T-helper 2 cell treated with Interferon-gamma antibody and Interleukin-4, amounts not matched to agents 100 ng/mL and 5 ng/mL, for 36 hours (primary cell): ENCODE data around the gene TRABD2B. TPM values are rescaled to one million over a fixed set of nuclear protein-coding genes. Genes with fewer than 3 reads are reported as not detected.

Experiments used
- intact Hi-C: fragments of 100-400 bp; cut with micrococcal nuclease; formaldehyde crosslinking; loops from one replicate; pipeline ENCODE4 v1.15.1; 2023
- total RNA-seq: library from RNA; stranded (reverse); gene quantifications from 2 replicates; pipeline ENCODE4 v1.2.3, GENCODE V29; 2022

Gene TRABD2B
- total RNA-seq, 1 donor from 2014 or later = not detected

DNA sequence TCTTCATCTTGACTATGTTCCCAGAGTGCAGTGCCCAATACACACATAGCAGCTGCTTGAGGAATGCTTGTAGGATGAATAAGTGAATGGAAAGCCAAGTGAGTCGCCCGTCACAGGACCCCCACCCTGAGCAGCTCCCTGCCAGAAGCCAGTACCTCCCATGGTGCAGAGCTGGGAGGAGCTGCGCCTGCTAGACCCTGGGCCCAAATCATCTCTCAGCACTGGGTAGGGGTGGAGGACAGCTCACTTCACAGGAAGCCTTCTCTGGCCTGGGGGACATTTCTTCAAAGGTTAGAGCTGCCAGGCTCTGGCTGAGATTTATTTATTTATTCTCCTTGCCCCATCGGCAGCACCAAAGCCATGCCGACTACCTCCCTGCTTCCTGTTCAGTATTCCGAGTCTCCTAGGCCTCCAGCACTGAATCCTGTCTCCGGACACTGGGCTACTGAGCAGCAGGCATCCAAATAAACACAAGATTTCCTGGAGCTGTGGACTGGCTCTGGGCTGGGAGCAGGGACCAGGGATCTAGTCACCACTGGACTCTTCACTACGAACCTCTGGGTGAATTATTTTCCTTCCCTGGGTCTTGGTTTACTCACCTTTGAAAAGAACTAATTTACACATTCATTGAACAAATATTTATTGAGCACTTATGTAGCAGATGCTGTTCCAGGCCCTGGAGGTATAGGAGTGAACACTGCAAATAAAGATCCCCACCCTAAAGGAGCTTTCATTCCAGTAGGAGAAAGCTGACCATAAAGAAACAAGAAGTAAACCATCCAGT is 187.7 kb downstream of the TRABD2B start:
- intact Hi-C loops = no loop called here

GRCh38 chr1:47808612-47809011 is 188.6 kb downstream of the TRABD2B start:
- intact Hi-C loops = no loop called here

GRCh38 chr1:47805921-47806361 is 191.2 kb downstream of the TRABD2B start:
- intact Hi-C loops = no loop called here

GRCh38 chr1:47805018-47805417 is 192.2 kb downstream of the TRABD2B start:
- intact Hi-C loops = no loop called here

- intact Hi-C loops = no loop called here
These were observed 193.2 kb downstream of the TRABD2B start for GRCh38 chr1:47803815-47804501.

GRCh38 chr1:47797575-47797974 is 199.6 kb downstream of the TRABD2B start:
- intact Hi-C loops = no loop called here

GRCh38 chr1:47796626-47797025 is 200.6 kb downstream of the TRABD2B start:
- intact Hi-C loops = no loop called here

GRCh38 chr1:47795102-47795501 is 202.1 kb downstream of the TRABD2B start:
- intact Hi-C loops = no loop called here

DNA sequence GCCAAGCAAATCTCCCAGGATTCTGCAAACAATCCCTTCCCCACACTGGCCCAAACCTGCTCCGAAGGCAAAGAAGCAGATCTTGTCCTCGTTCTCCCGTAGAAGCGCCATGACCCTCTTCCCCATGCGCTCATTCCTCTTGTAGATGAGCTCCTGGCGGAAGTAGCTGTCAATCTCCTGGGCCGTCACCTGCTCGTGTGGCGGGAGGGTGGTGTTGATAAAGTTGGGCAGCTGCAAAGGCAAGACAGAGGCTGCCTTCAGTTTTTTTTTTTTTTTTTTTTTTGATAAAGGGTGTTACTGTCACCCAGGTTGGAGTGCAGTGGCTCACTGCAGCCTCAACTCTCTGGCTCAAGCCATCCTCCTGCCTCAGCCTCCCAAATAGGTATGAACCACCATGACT is 202.7 kb downstream of the TRABD2B start:
- intact Hi-C loops = no loop called here

GRCh38 chr1:47794081-47794480 is 203.1 kb downstream of the TRABD2B start:
- intact Hi-C loops = no loop called here

GRCh38 chr1:47793563-47793962 is 203.6 kb downstream of the TRABD2B start:
- intact Hi-C loops = no loop called here

GRCh38 chr1:47792779-47793178 is 204.4 kb downstream of the TRABD2B start:
- intact Hi-C loops = no loop called here

DNA sequence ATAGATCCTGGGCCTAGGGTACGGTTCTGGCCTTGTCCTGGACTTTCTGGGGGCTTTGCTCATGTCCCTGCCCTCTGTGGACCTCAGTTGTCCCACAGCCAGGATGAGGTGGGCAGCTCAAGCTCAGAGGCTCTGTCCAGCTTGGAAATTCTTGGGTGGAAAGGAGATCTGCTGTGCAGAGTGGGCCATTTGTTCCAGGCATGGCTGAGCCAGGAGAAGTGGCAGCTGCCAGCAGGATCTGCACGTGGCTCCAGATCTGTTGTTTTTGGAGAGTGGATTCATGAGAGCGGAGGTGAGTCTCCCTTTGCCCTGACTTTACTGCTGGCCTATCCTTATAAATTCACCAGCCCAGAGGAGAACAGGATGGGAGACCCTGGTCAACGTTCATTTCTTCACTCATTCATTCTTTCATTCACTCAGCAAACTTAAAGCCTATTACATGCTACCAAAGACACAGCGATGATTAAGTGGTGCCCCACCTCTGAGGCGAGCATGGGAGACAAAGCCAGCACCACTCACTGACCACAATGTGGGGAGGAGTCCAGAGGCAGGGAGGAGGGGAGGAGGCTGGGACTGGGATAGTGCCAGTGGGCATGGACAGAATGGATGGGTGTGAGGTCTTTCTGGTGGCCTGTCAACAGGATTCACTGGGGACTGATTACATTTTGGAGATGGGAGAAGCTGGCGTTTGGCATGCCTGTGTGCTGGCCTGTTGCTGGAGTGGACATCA is 205.1 kb downstream of the TRABD2B start:
- intact Hi-C loops = no loop called here

DNA sequence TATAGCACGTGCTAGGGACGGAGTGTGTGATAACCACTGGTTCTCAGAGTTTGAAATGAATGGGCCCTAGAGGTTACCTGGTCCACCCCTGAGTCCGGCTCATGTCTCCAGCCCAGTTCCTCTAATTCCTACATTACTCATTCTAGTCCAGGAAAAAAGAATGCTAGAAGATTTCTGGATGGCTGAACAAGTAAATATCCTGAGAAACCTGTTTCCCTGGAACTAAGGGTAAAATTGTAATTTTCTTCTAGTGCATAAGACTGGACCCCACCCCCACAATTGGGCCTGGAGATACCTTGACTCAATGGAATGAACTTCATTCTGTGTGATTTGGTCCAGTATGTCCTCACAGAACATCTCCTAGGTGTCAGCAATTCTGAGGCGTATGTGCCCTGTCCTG is 208.4 kb downstream of the TRABD2B start:
- intact Hi-C loops = no loop called here

DNA sequence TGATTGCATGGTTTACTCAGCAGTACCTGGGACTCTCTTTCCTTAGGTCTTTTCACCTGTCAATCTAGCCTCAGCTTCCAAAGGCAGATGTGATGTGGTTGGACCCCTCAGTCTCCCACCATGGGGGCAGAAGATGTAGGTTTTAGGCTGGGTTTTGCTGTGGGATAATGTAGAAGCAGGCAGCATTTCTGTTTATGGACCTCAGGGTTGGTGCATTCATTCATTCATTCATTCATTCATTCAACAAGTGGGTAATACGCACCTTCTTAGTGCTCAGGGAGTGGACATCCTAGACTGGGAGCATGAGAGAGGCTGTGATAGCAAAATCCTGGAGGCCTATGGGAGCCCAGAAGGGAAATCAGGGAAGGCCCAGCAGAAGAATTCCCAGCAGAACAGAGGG is 209.6 kb downstream of the TRABD2B start:
- intact Hi-C loops = no loop called here

DNA sequence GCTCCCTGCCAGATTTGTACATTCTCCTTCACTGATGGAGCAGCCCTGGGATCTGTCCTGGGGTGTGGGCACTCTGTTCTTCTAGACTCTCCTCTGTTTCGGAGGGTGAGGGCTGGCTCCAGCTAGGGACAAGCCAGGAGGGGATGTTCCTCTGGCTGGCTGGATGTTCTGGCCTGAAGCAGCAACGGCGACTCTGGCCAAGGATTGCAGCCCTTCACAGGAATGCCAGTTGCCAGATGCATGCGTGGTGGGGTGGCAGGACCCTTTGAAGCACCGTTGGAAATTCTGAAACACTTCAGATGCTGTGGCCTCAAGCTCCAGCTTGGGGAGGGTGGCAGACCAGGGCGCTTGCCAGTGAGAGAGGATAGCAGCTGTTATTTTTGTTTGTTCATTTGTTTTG is 210.9 kb downstream of the TRABD2B start:
- intact Hi-C loops = no loop called here

- intact Hi-C loops = no loop called here
These were observed 211.5 kb downstream of the TRABD2B start for GRCh38 chr1:47785561-47786271.

DNA sequence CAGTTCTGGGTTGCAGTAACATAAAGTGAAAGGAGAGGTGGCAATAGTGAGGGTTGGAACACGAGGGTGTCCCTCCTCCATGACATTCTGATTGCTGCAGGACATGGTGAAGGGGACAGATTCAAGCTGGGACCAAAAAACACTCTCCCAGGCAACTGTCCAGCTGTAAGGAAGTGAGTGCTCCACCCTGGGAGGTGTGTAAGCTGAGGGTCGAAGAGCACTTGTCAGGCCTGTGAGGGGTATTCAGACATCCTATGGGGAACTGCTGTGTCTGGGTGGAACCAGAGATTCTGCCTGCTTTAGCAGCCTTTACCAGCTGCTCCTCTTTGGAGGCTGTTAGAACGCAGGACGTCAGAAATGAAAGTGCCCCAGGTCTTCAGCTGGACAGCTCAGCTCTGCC is 212.1 kb downstream of the TRABD2B start:
- intact Hi-C loops = no loop called here

DNA sequence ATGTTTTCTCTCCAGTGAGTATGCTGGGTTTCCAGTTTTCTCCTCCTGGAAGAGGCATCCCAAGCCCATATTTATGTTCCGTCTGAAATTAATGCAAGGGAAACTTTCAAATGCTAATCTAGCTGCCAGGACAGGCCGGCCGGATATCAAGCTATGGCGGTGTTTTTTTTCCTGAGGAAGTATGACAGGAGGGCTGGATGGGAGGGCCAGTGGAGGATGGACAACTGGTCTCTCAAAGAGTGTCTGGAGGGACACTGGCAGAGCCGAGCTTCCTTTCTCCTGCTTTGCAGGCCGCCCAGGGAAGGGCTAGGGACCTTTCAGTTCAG is 212.7 kb downstream of the TRABD2B start:
- intact Hi-C loops = no loop called here

DNA sequence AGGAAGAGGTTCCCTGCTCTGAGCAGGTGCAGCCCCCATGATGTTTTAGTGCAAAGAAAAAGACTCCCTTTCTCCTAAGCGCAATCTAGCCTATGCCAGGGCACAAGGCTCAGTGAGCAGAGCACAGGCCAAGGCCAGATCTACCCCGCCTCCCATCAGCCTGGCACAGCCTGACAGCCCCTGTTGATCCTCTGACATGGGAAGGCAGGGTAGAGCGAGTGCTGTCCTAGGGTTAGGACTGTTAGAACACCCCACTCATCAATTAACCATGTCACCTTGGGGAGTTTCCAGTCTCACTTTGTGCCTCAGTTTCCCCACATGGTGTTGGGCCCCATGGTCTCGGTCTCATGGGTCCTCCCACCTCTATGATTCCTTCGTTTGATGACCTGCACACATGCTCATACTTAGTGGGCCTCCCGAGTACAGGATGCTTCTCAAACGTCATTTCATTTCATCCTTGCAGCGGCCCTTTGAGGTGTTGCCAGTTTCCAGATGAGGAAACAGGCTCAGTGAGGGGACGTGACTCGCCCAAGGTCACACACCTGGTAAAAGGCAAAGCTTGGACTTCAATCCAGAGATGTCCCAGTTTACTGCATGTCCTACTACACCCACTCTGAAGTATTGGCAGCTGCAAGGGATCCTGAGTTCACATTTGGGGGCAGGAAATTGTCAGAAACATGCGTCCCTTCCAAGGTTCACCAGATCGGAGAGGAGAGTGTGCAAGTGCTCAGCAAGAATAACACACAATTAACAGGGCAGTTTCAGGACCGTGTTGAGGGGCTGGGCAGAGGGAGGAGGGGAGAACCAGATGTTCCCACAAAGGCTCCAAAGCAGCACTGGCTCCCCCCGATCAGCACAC is 213.3 kb downstream of the TRABD2B start:
- intact Hi-C loops = no loop called here
